Thymus (tissue), 11 donors: ENCODE results near the gene EXOC3. TPM values are rescaled to one million over a fixed set of nuclear protein-coding genes. Genes with fewer than 3 reads are reported as not detected.

Experiments
- DNase-seq, 9 donors: peaks; one replicate each; pipeline ENCODE4 v3.0.0-alpha.2; 2013; ENCODE audit warnings: low spot score in 9 of 9, low read depth in 6 of 9, missing footprints in 1 of 9
- H3K27ac ChIP-seq, 2 donors: one replicate each; pipeline ENCODE4 v1.5.1; 2013; ENCODE audit warnings: control low read depth in 1 of 2, low read depth in 1 of 2, low read length in 1 of 2, mild to moderate bottlenecking in 1 of 2, moderate library complexity in 1 of 2
- H3K27me3 ChIP-seq, 2 donors: one replicate each; pipeline ENCODE4 v1.5.1; 2013; ENCODE audit warnings: low read length in 1 of 2; ENCODE audit not compliant: control insufficient read depth in 2 of 2, insufficient read depth in 1 of 2
- H3K36me3 ChIP-seq, 2 donors: one replicate each; pipeline ENCODE4 v1.5.1; 2013; ENCODE audit warnings: low read length in 1 of 2, mild to moderate bottlenecking in 1 of 2, moderate library complexity in 1 of 2; ENCODE audit not compliant: control insufficient read depth in 2 of 2, insufficient read depth in 2 of 2
- H3K4me1 ChIP-seq, 2 donors: one replicate each; pipeline ENCODE4 v1.5.1; 2013; ENCODE audit warnings: low read length in 2 of 2; ENCODE audit not compliant: control insufficient read depth in 2 of 2, insufficient read depth in 2 of 2
- H3K4me3 ChIP-seq, 2 donors: one replicate each; pipeline ENCODE4 v1.5.1; 2013; ENCODE audit warnings: low read length in 2 of 2, control low read depth in 1 of 2, mild to moderate bottlenecking in 1 of 2
- H3K9me3 ChIP-seq, 2 donors: one replicate each; pipeline ENCODE4 v1.5.1; 2013; ENCODE audit warnings: low read length in 1 of 2, mild to moderate bottlenecking in 1 of 2; ENCODE audit not compliant: control insufficient read depth in 2 of 2, insufficient read depth in 1 of 2
- WGBS: extraction: QIAGEN DNeasy Blood & Tissue Kit; methylation state at CpG from one replicate; pipeline ENCODE4 v1.1.7; 2013; 5-methylcytosine and 5-hydroxymethylcytosine counted together
- polyA plus RNA-seq: library from polyadenylated mRNA; stranded (reverse); fragments of 200-250 nt; gene quantifications from one replicate; pipeline ENCODE4 v1.2.3, GENCODE V29; 2013
- total RNA-seq: library from RNA; stranded (reverse); fragments of 120-200 nt; gene quantifications from one replicate; pipeline ENCODE4 v1.2.4, GENCODE V29; 2013
- donor health status: healthy.

EXOC3 gene
- total and polyA plus RNA-seq, 2 donors = 27.2 to 60.0 TPM

GRCh38 chr5:489689-490080 is 46.7 kb downstream of the EXOC3 start:
- DNase-seq = no peak
- H3K4me1 ChIP-seq = no peaks in the 10 kb centered on the region
- H3K9me3 ChIP-seq = no peaks in the 10 kb centered on the region
- no peaks in the 10 kb centered on the region for H3K36me3 ChIP-seq
- peaks cover 0 to 38% of the 10 kb centered on the region in 2 donors for H3K27me3 ChIP-seq
- no peak overlapping the region for H3K4me3 ChIP-seq
- no peak overlapping the region for H3K27ac ChIP-seq
- WGBS = 93% methylated on average over 21 of the region's 21 CpGs

GRCh38 chr5:490116-491106 is 47.4 kb downstream of the EXOC3 start:
- Histone ChIP-seq H3K4me3 (no peak overlapping the region), H3K36me3 (no peaks in the 10 kb centered on the region), H3K9me3 (no peaks in the 10 kb centered on the region), H3K27me3 (peaks cover 0 to 34% of the 10 kb centered on the region in 2 donors), H3K27ac (no peak overlapping the region), H3K4me1 (no peaks in the 10 kb centered on the region)
- 89% methylated on average over 48 of the region's 48 CpGs for WGBS
- DNase-seq = no peak

- 94% methylated on average over 52 of the region's 52 CpGs for WGBS
- Histone ChIP-seq H3K9me3 (no peaks in the 10 kb centered on the region), H3K36me3 (no peaks in the 10 kb centered on the region), H3K27me3 (peaks cover 0 to 32% of the 10 kb centered on the region in 2 donors), H3K4me1 (no peaks in the 10 kb centered on the region), H3K4me3 (no peak overlapping the region), H3K27ac (no peak overlapping the region)
- DNase-seq = no peak
Observed at GRCh38 chr5:491119-491855, 48.3 kb downstream of the EXOC3 start.

- DNase-seq = no peak
- H3K27me3 ChIP-seq = peaks cover 0 to 30% of the 10 kb centered on the region in 2 donors
Observed at GRCh38 chr5:491856-492155, 48.8 kb downstream of the EXOC3 start.

GRCh38 chr5:492314-492893 is 49.4 kb downstream of the EXOC3 start:
- Histone ChIP-seq H3K4me3 (no peak overlapping the region), H3K36me3 (no peaks in the 10 kb centered on the region), H3K4me1 (no peaks in the 10 kb centered on the region), H3K9me3 (no peaks in the 10 kb centered on the region), H3K27me3 (peaks cover 0 to 33% of the 10 kb centered on the region in 2 donors), H3K27ac (no peak overlapping the region)
- no peak for DNase-seq
- WGBS = 79% methylated on average over 18 of the region's 18 CpGs

More at GRCh38 chr5:491856-492155, 48.8 kb downstream of the EXOC3 start:
- 90% methylated on average over 19 of the region's 19 CpGs for WGBS
- Histone ChIP-seq H3K9me3 (no peaks in the 10 kb centered on the region), H3K36me3 (no peaks in the 10 kb centered on the region), H3K4me3 (no peak overlapping the region), H3K4me1 (no peaks in the 10 kb centered on the region), H3K27ac (no peak overlapping the region)

GRCh38 chr5:493119-493701 is 50.2 kb downstream of the EXOC3 start:
- DNase-seq = no peak
- Histone ChIP-seq H3K9me3 (no peaks in the 10 kb centered on the region), H3K27ac (no peak overlapping the region), H3K4me3 (no peak overlapping the region), H3K36me3 (no peaks in the 10 kb centered on the region), H3K4me1 (no peaks in the 10 kb centered on the region), H3K27me3 (peaks cover 0 to 37% of the 10 kb centered on the region in 2 donors)
- 86% methylated on average over 26 of the region's 26 CpGs for WGBS

GRCh38 chr5:493758-494157 is 50.8 kb downstream of the EXOC3 start:
- Histone ChIP-seq H3K9me3 (no peaks in the 10 kb centered on the region), H3K27me3 (peaks cover 0 to 39% of the 10 kb centered on the region in 2 donors), H3K36me3 (no peaks in the 10 kb centered on the region), H3K4me1 (no peaks in the 10 kb centered on the region), H3K4me3 (no peak overlapping the region), H3K27ac (no peak overlapping the region)
- DNase-seq = no peak
- WGBS = 83% methylated on average over 13 of the region's 13 CpGs

- no peaks in the 10 kb centered on the region for H3K4me1 ChIP-seq
- no peaks in the 10 kb centered on the region for H3K9me3 ChIP-seq
- no peak overlapping the region for H3K4me3 ChIP-seq
- no peak overlapping the region for H3K27ac ChIP-seq
- DNase-seq = no peak
- H3K27me3 ChIP-seq = peaks cover 0 to 39% of the 10 kb centered on the region in 2 donors
- WGBS = 92% methylated on average over 38 of the region's 38 CpGs
- H3K36me3 ChIP-seq = no peaks in the 10 kb centered on the region
Observed at GRCh38 chr5:494667-495255, 51.8 kb downstream of the EXOC3 start.
